Activated CD4-positive, CD25-positive, alpha-beta regulatory T cell treated with anti-CD3 and anti-CD28 coated beads, Interleukin-2, amount 50 U/mL, for 72 hours (primary cell): Measurements from ENCODE around the gene KCNB1.
A peak's percentile ranks its signal among the peaks of the same experiment; 100 is the strongest.

ENCODE experiments used
- DNase-seq: peaks from one replicate; pipeline ENCODE4 v3.0.0; 2021

The KCNB1 gene

GRCh38 chr20:49496553-49497397 is 14.3 kb upstream of the KCNB1 start:
- DNase-seq = no peak

- no peak for DNase-seq
Observed at GRCh38 chr20:49496043-49496442, 13.6 kb upstream of the KCNB1 start.

GRCh38 chr20:49490689-49491088 is 8.2 kb upstream of the KCNB1 start:
- DNase-seq = no peak

- no peak for DNase-seq
Observed at GRCh38 chr20:49489688-49490087, 7.2 kb upstream of the KCNB1 start.

GRCh38 chr20:49486064-49486463 is 3.6 kb upstream of the KCNB1 start:
- DNase-seq = no peak

- DNase-seq = no peak
Observed at GRCh38 chr20:49485563-49485962, 3.1 kb upstream of the KCNB1 start.

- DNase-seq = peak; percentile 68
Observed at GRCh38 chr20:49484180-49485140, 2.0 kb upstream of the KCNB1 start.

GRCh38 chr20:49483696-49484123 is 1.2 kb upstream of the KCNB1 start:
- DNase-seq = no peak

GRCh38 chr20:49483018-49483695 is 689 bp upstream of the KCNB1 start:
- DNase-seq = no peak

- no peak for DNase-seq
Observed at GRCh38 chr20:49482173-49482572, 295 bp downstream of the KCNB1 start.

- DNase-seq = no peak
Observed at GRCh38 chr20:49481116-49481515, 1.4 kb downstream of the KCNB1 start.

GRCh38 chr20:49480236-49480635 is 2.2 kb downstream of the KCNB1 start:
- no peak for DNase-seq

GRCh38 chr20:49479785-49480184 is 2.7 kb downstream of the KCNB1 start:
- no peak for DNase-seq

GRCh38 chr20:49478754-49479689 is 3.4 kb downstream of the KCNB1 start:
- DNase-seq = no peak

GRCh38 chr20:49478266-49478665 is 4.2 kb downstream of the KCNB1 start:
- DNase-seq = no peak

GRCh38 chr20:49477200-49477599 is 5.3 kb downstream of the KCNB1 start:
- DNase-seq = no peak

GRCh38 chr20:49476016-49476355 is 6.5 kb downstream of the KCNB1 start:
- no peak for DNase-seq

- DNase-seq = no peak
Observed at GRCh38 chr20:49475292-49476015, 7.0 kb downstream of the KCNB1 start.

- no peak for DNase-seq
Observed at GRCh38 chr20:49471397-49471796, 11.1 kb downstream of the KCNB1 start.

- DNase-seq = no peak
Observed at GRCh38 chr20:49470922-49471321, 11.5 kb downstream of the KCNB1 start.

- DNase-seq = no peak
Observed at GRCh38 chr20:49469060-49469459, 13.4 kb downstream of the KCNB1 start.
